HAP-1 (cell line): ENCODE data around the gene CYP4B1.
"Not testable (repeated sequence)": the region's sequence is repeated elsewhere in the genome, so short reads cannot be mapped to it uniquely, and the experiment has no call there.

Source experiments
- DNase-seq, 2 experiments: peaks; one replicate each; pipeline ENCODE4 v3.0.0-alpha.2; 2016 to 2020; ENCODE audit warnings: low spot score in 2 of 2
- H3K27me3 ChIP-seq: fragments of 250-450 bp; sonication (Bioruptor Pico); 2 replicates; pipeline ENCODE4 v1.5.1; 2020; ENCODE audit warnings: low read depth, mild to moderate bottlenecking, moderate library complexity
- H3K36me3 ChIP-seq: fragments of 250-450 bp; sonication (Bioruptor Pico); replicated peaks from 2 replicates; pipeline ENCODE4 v1.5.1; 2020; ENCODE audit warnings: mild to moderate bottlenecking
- H3K4me1 ChIP-seq: fragments of 250-450 bp; sonication (Bioruptor Pico); 2 replicates; pipeline ENCODE4 v1.5.1; 2020; ENCODE audit warnings: mild to moderate bottlenecking
- H3K4me3 ChIP-seq: fragments of 250-450 bp; sonication (Bioruptor Pico); 2 replicates; pipeline ENCODE4 v1.5.1; 2020; ENCODE audit warnings: mild to moderate bottlenecking, moderate library complexity
- H3K9me3 ChIP-seq: fragments of 250-450 bp; sonication (Bioruptor Pico); 2 replicates; pipeline ENCODE4 v1.5.1; 2020; ENCODE audit warnings: mild to moderate bottlenecking, moderate library complexity
- in situ Hi-C: fragments of 300-500 bp; cut with MboI; formaldehyde crosslinking; loops from 3 replicates; pipeline ENCODE4 v1.14.3; 2020; ENCODE audit warnings: low sequenced_read_pairs, inconsistent platforms, mixed read lengths

CYP4B1 gene

DNA sequence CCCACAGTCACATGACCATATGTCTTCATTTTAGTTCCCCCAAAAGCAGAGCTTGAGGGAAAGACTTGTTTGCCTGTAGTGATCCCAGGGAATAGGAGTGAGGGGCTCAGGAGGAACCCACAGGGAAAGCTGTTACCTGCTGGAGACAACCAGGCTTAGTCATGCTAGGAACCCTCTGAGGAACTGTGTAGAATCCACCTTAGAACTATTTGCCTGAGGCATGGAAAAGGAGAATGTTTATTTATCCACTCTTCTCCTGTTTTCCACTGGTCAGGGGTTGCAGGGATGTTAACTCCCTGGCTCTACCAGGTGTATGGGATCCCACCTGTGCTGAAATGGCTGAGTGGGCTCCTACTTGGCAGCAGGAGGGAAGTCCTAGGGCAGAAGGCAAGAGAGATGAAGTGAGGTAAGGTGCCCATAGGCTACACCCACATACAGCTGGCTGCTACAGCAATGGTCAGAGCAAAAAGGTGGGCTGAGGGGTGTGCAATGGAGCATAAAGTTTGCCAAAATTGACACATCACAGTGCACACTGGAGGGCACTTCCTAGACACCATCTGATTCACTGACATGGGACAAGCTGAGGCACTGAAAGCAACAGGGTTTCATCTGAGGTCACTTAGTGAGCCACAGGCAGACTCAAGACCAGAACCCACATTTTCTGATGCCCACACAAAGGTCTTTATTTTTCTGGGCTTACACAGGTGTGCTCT, 29.7 kb upstream of the CYP4B1 start:
- DNase-seq, result no peak
- H3K4me1 ChIP-seq, result no peaks in the 10 kb centered on the region
- H3K27me3 ChIP-seq, result no peaks in the 10 kb centered on the region; the same call in none of the 2 replicates
- in situ Hi-C loops, result no loop called here
- no peak overlapping the region for H3K4me3 ChIP-seq
- no peaks in the 10 kb centered on the region for H3K36me3 ChIP-seq
- H3K9me3 ChIP-seq, result no peaks in the 10 kb centered on the region

DNA sequence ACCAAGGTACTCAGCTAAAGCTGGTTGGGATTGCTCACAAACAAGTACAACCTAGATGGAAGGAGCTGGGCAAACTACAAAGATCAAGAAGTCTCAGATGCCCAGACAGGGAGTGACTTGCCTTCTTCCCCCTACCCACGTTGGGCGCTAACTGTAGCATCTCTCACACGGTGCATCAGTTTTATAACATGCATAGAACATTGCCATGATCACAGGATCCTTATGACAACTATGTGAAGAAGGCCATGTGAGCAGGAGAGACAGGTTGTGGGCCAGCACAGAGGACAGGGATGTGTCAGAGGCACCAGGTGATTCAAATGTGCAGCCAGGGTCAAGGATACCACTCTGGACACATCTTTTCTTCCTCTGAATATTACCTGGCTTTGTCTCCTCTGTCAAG, 28.3 kb upstream of the CYP4B1 start:
- H3K4me3 ChIP-seq, result no peak overlapping the region
- H3K4me1 ChIP-seq, result no peaks in the 10 kb centered on the region
- no peak for DNase-seq
- no peaks in the 10 kb centered on the region; the same call in 1 of the 2 replicates for H3K27me3 ChIP-seq
- in situ Hi-C loops, result no loop called here
- H3K9me3 ChIP-seq, result no peaks in the 10 kb centered on the region
- no peaks in the 10 kb centered on the region for H3K36me3 ChIP-seq

DNA sequence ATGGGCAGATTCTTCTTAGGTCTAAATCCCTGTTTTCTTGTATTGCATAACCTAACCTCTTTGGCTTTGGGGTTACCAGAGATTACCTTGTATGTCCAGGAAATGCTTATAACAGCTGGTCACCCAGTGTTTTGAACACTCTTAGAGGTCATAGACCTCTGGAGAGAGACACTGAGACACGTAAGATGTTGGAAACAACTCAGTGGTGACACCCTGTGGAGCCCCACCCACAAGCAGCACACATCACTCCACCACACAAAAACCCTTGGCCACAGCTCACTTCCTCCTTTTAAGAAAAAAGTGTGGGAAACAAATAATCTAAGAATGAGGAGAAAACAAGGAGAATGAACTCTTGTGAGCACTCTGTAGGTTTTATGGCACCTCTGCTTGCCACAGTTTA, 26.3 kb upstream of the CYP4B1 start:
- H3K4me3 ChIP-seq, result no peak overlapping the region
- DNase-seq, result no peak
- H3K36me3 ChIP-seq, result no peaks in the 10 kb centered on the region
- in situ Hi-C loops, result no loop called here
- no peaks in the 10 kb centered on the region for H3K4me1 ChIP-seq
- no peaks in the 10 kb centered on the region for H3K9me3 ChIP-seq
- H3K27me3 ChIP-seq, result no peaks in the 10 kb centered on the region

DNA sequence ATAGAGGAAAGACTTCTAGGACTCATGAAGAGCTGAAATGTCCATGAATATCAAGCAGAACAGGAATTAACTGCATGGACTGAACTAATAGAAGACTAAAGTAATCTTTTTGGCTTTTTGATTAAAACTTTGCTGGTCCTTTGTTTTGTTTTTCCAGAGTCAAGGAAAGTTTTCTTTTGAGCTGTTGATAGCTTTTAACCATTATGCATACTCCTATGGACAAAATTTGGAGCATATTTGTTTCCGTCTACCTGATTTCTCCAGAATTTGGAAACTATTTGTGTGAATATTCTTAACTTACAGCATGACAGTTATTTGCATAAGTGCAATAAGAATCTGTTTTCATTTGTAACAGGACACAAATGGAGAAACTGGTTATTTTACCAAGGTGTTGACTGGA, 24.5 kb upstream of the CYP4B1 start:
- in situ Hi-C loops, result no loop called here
- Histone ChIP-seq H3K27me3 (no peaks in the 10 kb centered on the region), H3K9me3 (no peaks in the 10 kb centered on the region)

DNA sequence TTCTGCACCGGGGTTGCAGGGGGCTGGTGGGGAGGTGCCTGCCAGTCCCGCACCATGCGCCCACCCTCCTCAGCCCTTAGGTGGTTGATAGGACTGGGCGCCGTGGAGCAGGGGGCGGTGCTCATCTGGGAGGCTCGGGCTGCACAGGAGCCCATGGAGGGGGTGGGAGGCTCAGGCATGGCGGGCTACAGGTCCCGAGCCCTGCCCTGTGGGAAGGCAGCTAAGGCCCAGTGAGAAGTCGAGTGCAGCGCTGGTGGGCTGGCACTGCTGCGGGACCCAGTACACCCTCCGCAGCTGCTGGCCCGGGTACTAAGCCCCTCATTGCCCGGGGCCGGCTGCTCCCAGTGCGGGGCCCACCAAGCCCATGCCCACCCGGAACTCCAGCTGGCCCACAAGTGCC, 20.4 kb upstream of the CYP4B1 start:
- DNase-seq, H3K4me3 ChIP-seq, in situ Hi-C loops, H3K27me3 ChIP-seq, H3K4me1 ChIP-seq, H3K36me3 ChIP-seq, H3K9me3 ChIP-seq: not testable (repeated sequence)

More for the DNA sequence above, 24.5 kb upstream of the CYP4B1 start:
- DNase-seq, result no peak
- Histone ChIP-seq H3K4me3 (no peak overlapping the region), H3K36me3 (no peaks in the 10 kb centered on the region), H3K4me1 (no peaks in the 10 kb centered on the region)

DNA sequence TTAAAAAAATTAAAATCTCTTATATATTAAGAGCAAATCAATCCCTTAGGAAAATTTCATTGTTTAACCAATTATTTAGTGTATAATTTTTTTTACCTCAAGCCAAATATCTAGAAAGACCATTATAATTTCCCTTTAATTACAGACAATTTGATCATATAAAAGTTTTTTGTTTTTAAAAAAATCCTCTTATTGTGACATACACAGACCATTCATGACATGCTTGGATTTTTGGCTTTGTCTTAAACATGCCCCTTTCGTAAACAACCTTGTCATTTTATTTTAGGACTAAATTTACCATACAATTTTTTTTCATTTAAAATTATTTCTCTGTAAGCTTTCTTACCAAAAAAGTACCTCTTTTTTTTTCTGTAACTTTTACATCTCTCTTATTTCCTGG, 14.2 kb upstream of the CYP4B1 start:
- H3K9me3 ChIP-seq, result peaks cover 7% of the 10 kb centered on the region; the same call in 1 of the 2 replicates
- H3K4me1 ChIP-seq, result no peaks in the 10 kb centered on the region
- H3K36me3 ChIP-seq, result no peaks in the 10 kb centered on the region
- peaks cover 4% of the 10 kb centered on the region; the same call in 1 of the 2 replicates for H3K27me3 ChIP-seq
- no peak for DNase-seq
- in situ Hi-C loops, result no loop called here
- H3K4me3 ChIP-seq, result no peak overlapping the region

DNA sequence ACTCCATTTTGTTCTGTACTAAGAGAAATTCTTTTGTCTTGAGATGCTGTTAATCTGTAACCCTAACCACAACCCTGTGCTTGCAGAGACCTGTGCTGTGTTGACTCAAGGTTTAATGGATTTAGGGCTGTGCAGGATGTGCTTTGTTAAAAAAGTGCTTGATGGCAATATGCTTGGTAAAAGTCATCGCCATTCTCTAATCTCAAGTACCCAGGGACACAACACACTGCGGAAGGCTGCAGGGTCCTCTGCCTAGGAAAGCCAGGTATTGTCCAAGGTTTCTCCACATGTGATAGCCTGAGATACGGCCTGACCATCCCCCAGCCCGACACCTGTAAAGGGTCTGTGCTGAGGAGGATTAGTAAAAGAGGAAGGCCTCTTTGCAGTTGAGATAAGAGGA, 10.2 kb upstream of the CYP4B1 start:
- in situ Hi-C loops, H3K4me1 ChIP-seq, H3K9me3 ChIP-seq, H3K36me3 ChIP-seq, H3K27me3 ChIP-seq, DNase-seq, H3K4me3 ChIP-seq: not testable (repeated sequence)

DNA sequence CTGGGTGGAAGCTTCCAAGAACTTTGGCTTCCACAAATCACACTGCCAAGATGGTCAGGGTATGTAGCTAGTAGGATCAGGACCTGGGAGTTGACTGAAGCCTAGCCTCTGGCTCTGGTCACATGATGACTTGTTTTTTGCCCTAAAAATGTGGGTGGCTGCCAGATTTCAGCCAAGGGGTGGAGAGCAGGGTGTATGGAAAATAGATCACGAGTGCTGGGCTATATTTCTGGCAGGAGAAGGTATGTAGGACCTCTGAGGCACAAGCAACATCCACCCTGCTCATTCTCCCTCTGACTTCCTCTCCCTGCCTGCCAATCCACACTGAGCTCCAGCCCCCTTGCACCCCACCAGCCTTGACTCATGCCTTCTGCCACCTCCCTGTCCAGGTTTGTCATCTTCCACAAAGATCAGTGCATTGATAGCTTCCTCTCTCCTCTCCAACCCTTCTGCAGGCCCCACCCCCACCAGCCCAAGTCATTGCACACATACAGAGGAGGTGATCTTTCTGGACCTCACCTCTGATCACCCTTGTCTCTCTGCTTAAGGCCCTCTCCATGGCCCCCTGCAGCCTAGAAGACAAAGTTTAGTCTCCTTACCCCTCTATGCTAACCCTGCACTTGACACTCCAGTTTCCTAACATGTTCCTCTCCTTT, 8.3 kb upstream of the CYP4B1 start:
- Histone ChIP-seq H3K9me3 (no peaks in the 10 kb centered on the region), H3K4me3 (no peak overlapping the region), H3K36me3 (no peaks in the 10 kb centered on the region), H3K27me3 (no peaks in the 10 kb centered on the region; the same call in 1 of the 2 replicates), H3K4me1 (no peaks in the 10 kb centered on the region)
- in situ Hi-C loops, result no loop called here
- DNase-seq, result no peak

DNA sequence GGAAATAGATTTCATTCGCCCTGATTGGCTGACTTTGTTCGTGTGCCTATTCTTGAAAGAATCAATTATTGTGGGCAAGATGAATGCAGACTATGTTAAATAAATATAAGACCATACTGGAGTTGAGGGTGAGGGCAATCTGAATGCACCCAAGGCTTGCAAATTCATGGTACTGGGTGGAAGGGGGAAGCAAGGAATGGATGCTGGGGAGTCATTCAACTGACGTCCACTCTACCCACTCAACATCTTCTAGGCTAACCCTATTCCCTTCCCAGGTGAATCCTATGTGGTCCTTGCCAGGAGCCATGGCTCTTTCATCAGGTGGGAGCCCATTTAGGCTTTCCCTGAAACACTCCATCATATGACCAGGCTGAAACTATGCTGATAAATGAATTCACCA, 5.7 kb upstream of the CYP4B1 start:
- DNase-seq, result no peak
- Histone ChIP-seq H3K27me3 (no peaks in the 10 kb centered on the region; the same call in 1 of the 2 replicates), H3K4me1 (no peaks in the 10 kb centered on the region), H3K4me3 (no peak overlapping the region), H3K36me3 (no peaks in the 10 kb centered on the region), H3K9me3 (no peaks in the 10 kb centered on the region)
- in situ Hi-C loops, result no loop called here

DNA sequence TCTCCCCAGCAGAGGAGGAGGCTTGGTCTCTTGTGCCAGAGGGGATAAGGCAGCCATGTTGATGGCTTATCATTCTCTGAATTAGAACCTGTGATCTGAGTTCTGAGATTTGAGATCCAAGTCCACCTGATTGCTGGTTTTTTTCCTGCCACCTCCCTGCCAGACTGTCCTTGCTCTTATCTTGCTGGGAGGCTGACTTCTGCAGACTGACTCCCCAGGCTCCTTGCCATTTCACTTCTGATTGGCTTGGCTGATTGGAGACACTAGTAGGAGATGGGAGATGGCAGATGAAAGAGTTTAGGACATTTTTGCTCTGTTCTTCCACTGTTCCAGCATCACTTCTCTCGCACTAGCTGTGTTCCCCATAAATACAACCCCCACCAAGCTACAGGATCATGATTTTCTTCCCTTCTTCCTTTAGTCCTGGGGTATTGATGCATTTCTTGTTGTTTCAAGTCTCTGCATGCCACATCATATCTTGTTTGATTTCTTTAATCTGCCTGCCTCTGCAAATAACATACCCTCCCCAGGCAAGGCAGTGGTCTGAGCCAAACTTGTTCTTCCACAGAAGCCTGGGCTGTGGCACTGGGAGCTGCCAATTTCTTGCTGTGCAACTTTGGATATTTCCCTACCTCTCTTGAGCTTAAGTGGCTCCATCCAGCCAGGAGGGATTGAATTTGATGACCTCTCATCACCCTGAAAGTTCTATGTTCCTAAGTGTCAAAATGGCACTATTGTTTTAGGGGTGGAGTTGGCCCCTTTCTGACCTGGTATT, 963 bp upstream of the CYP4B1 start:
- H3K36me3 ChIP-seq, result no peaks in the 10 kb centered on the region
- no peaks in the 10 kb centered on the region for H3K4me1 ChIP-seq
- no peaks in the 10 kb centered on the region for H3K9me3 ChIP-seq
- H3K4me3 ChIP-seq, result no peak overlapping the region
- H3K27me3 ChIP-seq, result no peaks in the 10 kb centered on the region
- no peak for DNase-seq
- in situ Hi-C loops, result no loop called here

DNA sequence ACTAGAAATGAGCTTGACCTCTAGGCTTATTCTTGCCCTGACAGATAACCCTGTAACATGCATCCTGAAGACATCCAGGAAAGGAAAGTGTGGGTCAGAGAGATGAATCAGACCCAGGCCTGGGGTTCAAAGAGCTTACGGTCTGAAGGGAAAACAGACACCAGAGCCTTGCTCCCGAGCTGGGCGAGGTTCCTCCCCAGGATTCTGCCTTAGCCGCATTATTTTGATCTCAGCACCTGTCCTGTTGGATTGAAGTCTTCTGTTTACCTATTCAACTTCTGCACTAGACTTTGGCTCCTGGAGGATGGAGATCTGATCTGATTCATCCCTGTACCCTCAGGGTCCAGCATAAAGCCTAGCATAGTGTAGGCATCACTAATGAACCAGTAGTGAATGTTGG, 1.9 kb downstream of the CYP4B1 start:
- in situ Hi-C loops, result no loop called here
- no peak for DNase-seq

DNA sequence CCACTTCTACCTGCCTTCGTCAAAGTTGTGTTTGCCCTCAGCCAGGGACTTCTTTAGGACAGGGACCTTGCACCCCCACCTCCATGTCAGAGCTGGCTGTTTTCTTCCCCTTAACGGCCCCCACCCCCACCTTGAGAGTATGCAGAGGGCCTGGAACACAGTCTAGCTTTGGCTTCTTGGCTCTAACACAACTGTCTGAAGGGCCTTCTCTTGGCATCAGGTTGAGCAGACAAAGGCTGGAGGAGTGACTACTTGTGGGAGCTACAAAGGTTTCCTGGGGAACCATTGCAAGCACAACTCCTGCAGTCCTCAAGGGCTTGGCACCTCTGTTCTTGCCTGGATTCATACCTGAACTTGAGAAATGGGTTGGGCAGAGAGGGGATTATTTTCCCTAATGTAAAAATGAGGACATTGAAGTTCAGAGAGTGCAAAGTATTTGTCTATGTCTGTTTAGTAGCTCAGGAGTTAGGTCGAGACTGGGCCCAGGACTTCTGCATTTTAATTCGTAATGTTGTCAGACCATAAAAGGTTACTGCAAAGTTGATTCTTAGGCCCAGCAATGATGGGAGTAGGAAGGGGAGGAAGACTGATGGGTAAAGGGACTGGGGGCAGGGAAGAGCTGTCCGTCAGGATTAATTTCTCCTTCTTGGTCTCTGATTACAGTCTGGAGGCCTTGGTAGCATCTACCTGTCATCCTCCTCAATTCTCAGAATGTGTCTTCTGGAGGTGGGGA, 2.6 kb downstream of the CYP4B1 start:
- no peaks in the 10 kb centered on the region for H3K27me3 ChIP-seq
- in situ Hi-C loops, result no loop called here
- no peaks in the 10 kb centered on the region for H3K9me3 ChIP-seq
- no peaks in the 10 kb centered on the region for H3K4me1 ChIP-seq
- no peaks in the 10 kb centered on the region for H3K36me3 ChIP-seq
- no peak for DNase-seq
- H3K4me3 ChIP-seq, result no peak overlapping the region

More for the DNA sequence above, 1.9 kb downstream of the CYP4B1 start:
- Histone ChIP-seq H3K27me3 (no peaks in the 10 kb centered on the region), H3K4me1 (no peaks in the 10 kb centered on the region), H3K9me3 (no peaks in the 10 kb centered on the region), H3K4me3 (no peak overlapping the region), H3K36me3 (no peaks in the 10 kb centered on the region)

DNA sequence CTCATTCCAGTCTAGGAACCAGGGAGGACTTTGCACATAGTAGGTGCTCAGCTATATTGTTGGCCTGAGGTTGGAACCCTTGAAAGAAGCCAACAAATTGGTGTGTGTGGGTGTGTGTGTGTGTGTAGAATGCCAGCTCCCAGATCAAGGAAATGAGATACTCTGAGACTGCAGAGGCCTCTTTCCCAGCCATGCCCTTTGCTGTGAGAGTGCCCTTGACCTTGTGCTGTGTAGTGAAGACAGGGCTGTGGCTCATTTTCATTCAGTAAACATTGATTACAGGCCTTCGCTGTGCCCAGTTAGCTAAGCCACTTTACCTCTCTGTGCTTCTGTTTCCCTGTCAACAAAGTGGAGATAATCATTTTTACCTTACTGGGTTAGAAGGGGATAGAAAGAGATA, 3.2 kb downstream of the CYP4B1 start:
- in situ Hi-C loops, result no loop called here
- no peaks in the 10 kb centered on the region for H3K4me1 ChIP-seq

More for the DNA sequence above, 3.2 kb downstream of the CYP4B1 start:
- no peaks in the 10 kb centered on the region for H3K9me3 ChIP-seq
- no peaks in the 10 kb centered on the region for H3K27me3 ChIP-seq
- H3K36me3 ChIP-seq, result no peaks in the 10 kb centered on the region
- H3K4me3 ChIP-seq, result no peak overlapping the region
- DNase-seq, result no peak
